Stimulated activated CD8-positive, alpha-beta memory T cell treated with anti-CD3 and anti-CD28 coated beads, Interleukin-15, amount 100 ng/mL, for 1 hour (primary cell): ENCODE data around the gene NUP214.
"Not testable (repeated sequence)": the region's sequence is repeated elsewhere in the genome, so short reads cannot be mapped to it uniquely, and the experiment has no call there.

ENCODE experiments used
- DNase-seq: peaks from one replicate; pipeline ENCODE4 v3.0.0-alpha.2; 2020; ENCODE audit warnings: low read depth

NUP214 gene

GRCh38 chr9:131096269-131097125 lies 28.9 kb upstream of the NUP214 start, which contains the start of gene AIF1L:
Gene AIF1L (plus strand): TSS chr9:131096531. CDS start chr9:131096630, 99 bp downstream.
- DNase-seq = no peak

- DNase-seq = no peak
Measured at GRCh38 chr9:131097126-131097947, 28.0 kb upstream of the NUP214 start.

- DNase-seq = no peak
Measured at GRCh38 chr9:131097948-131098278, 27.5 kb upstream of the NUP214 start.

- DNase-seq = no peak
Measured at GRCh38 chr9:131098391-131099101, 26.8 kb upstream of the NUP214 start.

GRCh38 chr9:131099102-131099606 lies 26.2 kb upstream of the NUP214 start:
- DNase-seq = no peak

- DNase-seq = not testable (repeated sequence)
Measured at GRCh38 chr9:131099845-131100244, 25.5 kb upstream of the NUP214 start.

- no peak for DNase-seq
Measured at GRCh38 chr9:131100445-131100844, 24.9 kb upstream of the NUP214 start.

GRCh38 chr9:131101207-131101964 lies 24.0 kb upstream of the NUP214 start:
- no peak for DNase-seq

- no peak for DNase-seq
Measured at GRCh38 chr9:131103024-131103423, 22.4 kb upstream of the NUP214 start.

- no peak for DNase-seq
Measured at GRCh38 chr9:131103535-131103934, 21.9 kb upstream of the NUP214 start.

GRCh38 chr9:131104016-131104740 lies 21.2 kb upstream of the NUP214 start:
- no peak for DNase-seq

- no peak for DNase-seq
Measured at GRCh38 chr9:131105952-131106351, 19.4 kb upstream of the NUP214 start.

- DNase-seq = no peak
Measured at GRCh38 chr9:131107760-131108159, 17.6 kb upstream of the NUP214 start.

GRCh38 chr9:131111186-131111853 lies 14.1 kb upstream of the NUP214 start:
- no peak for DNase-seq

GRCh38 chr9:131111854-131112311 lies 13.5 kb upstream of the NUP214 start:
- no peak for DNase-seq

GRCh38 chr9:131112374-131113154 lies 12.8 kb upstream of the NUP214 start:
- no peak for DNase-seq

- no peak for DNase-seq
Measured at GRCh38 chr9:131113655-131114054, 11.7 kb upstream of the NUP214 start.

GRCh38 chr9:131114084-131114535 lies 11.3 kb upstream of the NUP214 start:
- no peak for DNase-seq

GRCh38 chr9:131115360-131115742 lies 10.0 kb upstream of the NUP214 start:
- DNase-seq = not testable (repeated sequence)
